ENCODE results near the gene NDUFB11.

The NDUFB11 gene

DNA sequence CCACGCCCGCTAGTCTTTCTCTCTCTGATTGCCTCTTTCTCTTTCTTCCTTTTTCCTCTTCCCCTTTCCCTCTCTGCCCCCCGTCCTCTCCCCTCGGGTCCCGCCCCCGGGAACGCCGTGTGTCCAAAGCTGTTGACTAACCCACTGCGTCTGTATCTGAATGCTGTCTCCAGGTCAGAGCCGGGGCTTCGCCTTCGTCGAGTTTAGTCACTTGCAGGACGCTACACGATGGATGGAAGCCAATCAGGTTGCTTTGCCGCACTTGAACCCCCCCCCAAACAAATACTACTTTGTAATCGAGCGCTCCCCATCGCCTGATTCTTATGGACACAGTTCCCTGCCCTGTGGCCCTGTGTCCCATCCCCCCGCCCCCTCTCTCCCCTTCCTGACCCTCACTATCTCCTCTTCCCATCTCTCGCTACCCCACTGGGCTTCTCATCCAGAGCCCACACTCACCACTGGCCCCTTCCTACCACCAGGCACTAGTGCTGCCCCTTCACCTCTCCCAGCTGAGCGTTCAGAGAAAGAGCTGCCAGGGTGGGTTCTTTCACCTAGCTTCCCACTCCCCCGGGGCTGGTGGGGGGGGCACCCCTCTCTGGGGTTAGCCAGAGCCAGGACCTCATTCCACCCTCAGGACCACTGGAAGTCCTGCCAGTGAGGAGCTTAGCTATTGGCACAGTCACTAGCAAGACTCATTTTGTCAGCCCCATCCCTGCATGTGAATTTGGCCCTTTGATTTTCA is 30.5 kb upstream of the NDUFB11 start:
- DNase-seq (ENCODE audit: insufficient read length, low spot score) (no peak), FAIRE-seq (no peak)
- TF ChIP-seq CTCF (IDR thresholded peaks at IDR 0.05; ENCODE audit: insufficient read depth, missing control alignments): no peak

GRCh38 chrX:47174376-47174775 is 29.9 kb upstream of the NDUFB11 start:
- FAIRE-seq (no peak), DNase-seq (ENCODE audit: insufficient read length, low spot score) (no peak)
- TF ChIP-seq CTCF (IDR thresholded peaks at IDR 0.05; ENCODE audit: insufficient read depth, missing control alignments): no peak

- FAIRE-seq (no peak), DNase-seq (ENCODE audit: insufficient read length, low spot score) (no peak)
- no peak for TF ChIP-seq CTCF (IDR thresholded peaks at IDR 0.05; ENCODE audit: insufficient read depth, missing control alignments)
Observed at GRCh38 chrX:47172971-47173792, 28.7 kb upstream of the NDUFB11 start.

GRCh38 chrX:47172549-47172948 is 28.0 kb upstream of the NDUFB11 start:
- DNase-seq (ENCODE audit: insufficient read length, low spot score) (no peak), FAIRE-seq (no peak)
- TF ChIP-seq CTCF (IDR thresholded peaks at IDR 0.05; ENCODE audit: insufficient read depth, missing control alignments): no peak

- no peak for DNase-seq (ENCODE audit: insufficient read length, low spot score)
- FAIRE-seq: no peak
- no peak for TF ChIP-seq CTCF (IDR thresholded peaks at IDR 0.05; ENCODE audit: insufficient read depth, missing control alignments)
Observed at GRCh38 chrX:47171996-47172395, 27.5 kb upstream of the NDUFB11 start.

DNA sequence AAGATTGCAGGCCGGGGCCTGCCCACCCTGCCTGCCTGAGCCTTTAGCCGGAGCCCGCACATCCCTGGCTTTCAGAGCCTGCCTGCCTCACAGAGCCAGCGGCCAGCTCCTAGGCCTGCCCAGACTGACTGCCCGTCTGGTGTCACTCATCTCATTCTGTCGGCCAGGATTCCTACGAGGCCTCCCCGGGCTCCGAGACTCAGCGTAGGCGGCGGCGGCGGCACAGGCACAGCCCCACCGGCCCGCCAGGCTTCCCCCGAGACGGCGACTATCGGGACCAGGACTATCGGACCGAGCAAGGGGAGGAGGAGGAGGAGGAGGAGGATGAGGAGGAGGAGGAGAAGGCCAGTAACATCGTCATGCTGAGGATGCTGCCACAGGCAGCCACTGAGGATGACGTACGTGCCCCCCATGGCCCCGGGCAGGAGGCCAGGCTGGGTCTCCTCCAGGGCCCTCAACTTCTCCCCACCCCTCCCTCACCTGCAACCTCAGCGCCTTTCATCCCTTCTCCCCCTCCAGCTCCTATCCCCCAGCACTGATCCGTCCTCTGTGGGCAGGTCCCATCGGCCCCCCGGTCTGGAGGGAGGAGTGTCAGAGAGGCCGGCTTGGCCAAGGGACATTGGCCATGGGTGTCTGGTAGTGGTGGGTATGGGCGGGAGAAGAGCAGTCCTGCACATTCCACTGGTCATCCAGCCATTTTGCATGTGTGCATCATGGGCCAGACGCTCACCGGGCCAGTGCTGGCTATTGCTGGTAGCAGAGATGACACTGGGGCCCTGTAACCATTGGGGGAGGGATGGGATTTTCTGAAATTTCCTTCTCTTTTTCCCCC is 26.6 kb upstream of the NDUFB11 start:
- no peak for FAIRE-seq

More for the DNA sequence above, 26.6 kb upstream of the NDUFB11 start:
- TF ChIP-seq CTCF (IDR thresholded peaks at IDR 0.05; ENCODE audit: insufficient read depth, missing control alignments): no peak
- no peak for DNase-seq (ENCODE audit: insufficient read length, low spot score)
